Activated CD8-positive, alpha-beta memory T cell treated with anti-CD3 and anti-CD28 coated beads, Interleukin-2, amount 50 U/mL, for 48 hours (primary cell): ENCODE results near the gene MYH9.

Experiments used
- DNase-seq: peaks from one replicate; pipeline ENCODE4 v3.0.0-alpha.2; 2020

MYH9 gene

GRCh38 chr22:36344106-36344827 is 43.5 kb downstream of the MYH9 start:
- peak; percentile 83 for DNase-seq

DNA sequence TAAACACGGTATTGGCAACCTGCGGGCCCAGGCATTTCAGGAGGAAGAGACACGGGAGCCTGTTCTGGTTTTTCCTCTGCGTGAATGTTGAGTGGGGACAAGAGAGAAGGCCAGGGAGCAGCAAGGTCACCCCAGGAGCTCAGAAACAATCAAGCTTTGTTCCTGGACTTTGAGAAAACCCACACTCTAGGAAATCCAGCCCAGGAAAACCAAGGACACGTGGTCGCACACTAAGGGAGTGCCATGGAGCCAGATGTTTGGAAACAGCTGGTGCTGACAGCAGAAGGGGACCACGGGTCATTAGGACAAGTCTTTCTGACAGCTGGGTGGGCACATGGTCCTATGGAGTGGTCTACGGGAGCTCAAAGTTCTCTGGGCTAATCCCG is 44.1 kb downstream of the MYH9 start:
- DNase-seq: no peak

- DNase-seq: no peak
These were observed 44.6 kb downstream of the MYH9 start for GRCh38 chr22:36343070-36343719.

DNA sequence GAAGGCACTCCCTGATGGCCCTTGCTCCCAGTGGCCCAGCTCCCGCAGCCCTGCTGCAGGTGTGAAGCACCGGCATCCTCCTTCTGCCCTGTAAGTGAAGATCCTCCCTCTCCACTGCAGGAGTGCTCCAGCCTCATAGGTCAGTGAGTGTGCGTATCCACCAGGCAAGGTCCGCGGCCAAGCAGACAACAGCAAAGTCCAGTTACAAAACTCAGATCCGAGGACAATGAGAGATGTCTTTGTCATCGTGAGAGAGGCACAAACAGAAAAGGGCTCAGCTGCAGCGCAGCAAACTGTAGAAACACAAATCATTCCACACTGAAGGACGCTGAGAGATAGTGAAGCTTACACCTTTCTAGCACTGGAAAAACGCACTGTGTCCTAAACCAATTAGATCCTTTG is 46.1 kb downstream of the MYH9 start:
- DNase-seq: no peak

- no peak for DNase-seq
These were observed 47.1 kb downstream of the MYH9 start for GRCh38 chr22:36340621-36341020.

DNA sequence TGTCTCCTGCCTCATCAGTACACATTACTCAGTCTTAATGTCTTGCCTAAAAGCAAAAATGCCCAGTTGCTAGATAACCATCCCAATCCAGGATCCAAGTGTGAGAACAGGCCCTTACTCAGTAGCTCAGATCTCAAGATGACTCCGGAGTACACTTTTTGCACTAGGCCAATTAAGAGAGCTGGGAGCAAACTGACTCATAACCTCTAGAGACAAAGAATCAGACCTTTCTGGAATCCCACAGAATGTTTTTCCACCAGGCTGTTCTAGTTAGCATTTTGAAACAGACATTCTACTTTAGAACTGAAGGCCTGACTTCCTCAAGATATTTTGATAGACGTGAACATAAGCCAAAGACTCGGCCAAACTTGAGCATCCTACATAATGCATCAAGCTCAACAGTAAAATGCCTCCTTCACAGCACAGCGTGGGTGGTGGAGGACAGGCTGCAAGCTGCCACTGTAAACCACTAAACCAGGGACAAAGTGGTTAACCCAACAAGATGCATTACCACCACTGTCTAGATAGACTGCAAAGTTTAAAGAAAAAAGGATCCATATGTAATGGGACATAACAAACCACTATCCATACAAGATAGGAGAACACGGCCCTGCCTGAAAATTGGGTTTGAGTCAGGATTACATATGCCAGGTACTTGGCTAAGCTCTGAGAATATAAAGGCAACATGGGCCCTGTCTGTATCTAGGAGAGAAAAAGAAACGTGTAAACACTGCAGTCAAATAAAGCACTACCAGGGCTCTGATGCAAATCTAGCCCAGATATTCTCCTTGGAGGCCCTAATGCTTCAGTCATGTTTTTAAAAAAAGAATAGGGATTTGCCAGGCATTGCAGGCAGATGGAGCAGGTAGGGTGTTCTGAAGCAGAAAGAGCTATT is 48.3 kb downstream of the MYH9 start:
- no peak for DNase-seq

- DNase-seq: no peak
These were observed 50.2 kb downstream of the MYH9 start for GRCh38 chr22:36337365-36338130.

GRCh38 chr22:36336246-36337182 is 51.3 kb downstream of the MYH9 start:
- peak; percentile 56 for DNase-seq

DNA sequence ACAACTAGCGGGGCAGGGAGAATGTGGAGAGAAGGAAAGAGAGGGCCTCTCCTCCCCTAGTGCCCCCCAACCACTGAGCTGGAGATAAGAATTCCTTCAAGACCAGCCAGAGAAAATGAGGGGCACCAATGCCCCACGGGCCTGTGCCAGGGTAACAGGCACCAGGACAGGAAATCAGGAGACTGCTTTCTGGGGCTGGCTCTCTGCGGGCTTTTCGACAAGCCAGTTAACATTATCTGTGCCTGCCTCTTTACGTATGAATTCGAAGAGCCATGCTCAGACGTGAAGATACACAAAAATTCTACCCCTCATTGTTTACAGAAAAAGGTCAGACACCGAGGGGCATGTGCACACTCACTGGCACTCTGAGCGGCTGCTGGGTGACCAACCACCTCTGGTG is 52.1 kb downstream of the MYH9 start:
- DNase-seq: no peak

DNA sequence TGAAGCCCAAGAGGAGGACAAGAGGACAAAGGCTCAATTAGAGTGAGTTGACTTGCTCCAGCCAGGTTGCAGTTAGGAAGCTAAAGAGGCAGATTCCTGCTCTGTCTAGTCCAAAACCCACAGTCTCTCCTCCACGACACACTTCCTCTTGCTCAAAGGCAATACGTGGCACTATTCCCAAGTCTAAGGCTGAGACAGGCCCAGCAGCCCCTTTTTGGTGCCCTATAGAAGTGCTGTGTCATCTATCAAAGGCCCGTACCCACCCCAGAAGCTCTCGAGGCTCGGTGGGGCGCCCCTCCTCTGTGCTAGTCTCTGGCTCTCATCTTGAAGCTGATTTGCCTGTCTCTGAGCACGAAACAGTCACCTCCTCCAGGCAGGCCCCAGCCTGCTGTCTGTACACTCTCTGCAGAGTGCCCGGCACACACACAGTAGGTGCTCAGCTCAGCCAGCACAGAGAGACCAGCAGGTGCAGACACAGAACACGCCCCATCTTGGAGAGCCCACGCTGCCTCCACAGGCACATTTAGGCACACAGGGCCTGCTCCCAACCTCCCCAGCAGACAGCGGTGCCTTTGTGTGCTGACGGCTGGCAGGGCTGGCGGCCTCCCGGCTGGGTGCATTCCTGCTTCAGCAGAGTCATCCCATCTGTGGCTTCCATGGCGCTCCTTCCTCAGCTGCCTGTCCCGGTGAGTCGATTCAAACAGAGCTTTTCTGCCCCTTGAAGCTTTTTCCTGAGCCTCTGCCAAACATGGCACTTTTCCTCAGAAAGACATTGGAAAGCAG is 52.8 kb downstream of the MYH9 start:
- DNase-seq: no peak

DNA sequence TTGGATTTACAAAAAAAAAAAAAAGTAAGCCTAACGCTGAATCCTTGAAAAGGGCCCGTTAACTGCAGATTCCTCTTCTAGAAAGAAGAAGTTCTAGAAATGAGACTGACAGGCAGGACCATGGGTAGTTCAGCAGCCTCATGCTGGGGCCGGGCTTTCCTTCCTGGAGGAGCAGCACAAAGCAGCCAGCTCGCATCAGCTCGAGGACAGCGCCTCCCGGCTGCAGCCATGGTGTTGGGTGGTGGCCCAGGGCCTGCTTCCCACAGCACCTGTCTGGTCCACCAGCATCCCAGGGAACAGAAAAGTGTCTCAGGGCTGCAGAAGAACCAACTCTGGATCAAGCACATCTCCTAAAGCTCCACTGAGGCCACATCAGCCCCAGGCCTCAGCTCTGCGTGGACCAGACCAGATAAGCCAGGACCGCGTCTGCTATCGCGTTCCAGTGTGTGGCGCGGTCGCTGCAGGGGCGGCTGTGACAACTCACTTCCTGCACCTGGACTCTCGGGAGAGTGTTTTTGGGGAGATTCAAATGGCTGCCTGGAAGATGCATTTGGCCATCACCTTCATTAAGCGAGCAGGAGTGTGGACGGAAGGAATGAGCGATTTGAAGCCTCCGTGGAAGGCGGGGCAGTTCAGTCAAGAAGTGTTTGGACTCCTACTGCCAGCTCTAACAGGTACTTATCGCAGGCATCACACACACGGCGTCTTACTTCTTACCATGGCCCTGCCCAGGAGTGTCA is 53.5 kb downstream of the MYH9 start:
- peak; percentile 74 for DNase-seq

GRCh38 chr22:36333644-36334043 is 54.1 kb downstream of the MYH9 start:
- DNase-seq: no peak

DNA sequence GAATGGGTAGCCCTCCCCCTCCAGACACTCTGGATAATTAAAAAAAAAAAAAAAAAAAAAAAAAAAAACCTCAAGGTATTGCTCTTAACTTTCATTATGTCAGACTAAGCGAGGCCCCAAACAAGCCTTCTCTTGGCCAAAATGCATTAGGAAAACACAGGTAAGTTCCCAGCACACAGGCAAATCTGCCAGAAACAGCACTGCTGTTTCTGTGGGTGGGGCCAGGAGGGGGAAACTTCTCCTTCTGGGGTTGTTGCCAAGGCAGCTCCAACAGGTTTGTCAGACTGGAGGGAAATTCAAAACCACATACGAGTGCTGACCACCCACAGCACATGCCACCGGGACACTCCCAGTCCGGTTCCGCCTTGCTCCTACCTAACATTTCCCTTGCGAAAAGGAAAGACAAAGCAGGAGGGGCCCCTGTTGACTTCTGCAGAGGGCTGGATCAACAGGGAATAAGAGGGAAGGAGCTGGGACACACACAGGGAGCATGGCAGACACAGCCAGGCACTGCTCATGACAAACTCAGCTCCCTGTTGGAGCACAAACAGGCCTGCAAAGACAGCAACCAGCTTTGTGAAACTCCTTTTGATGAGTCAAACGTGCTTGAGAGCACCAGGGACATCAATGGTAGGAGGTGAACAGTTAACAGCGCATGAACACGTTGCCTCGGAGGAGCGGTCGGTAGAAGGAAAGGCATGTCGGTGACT is 55.0 kb downstream of the MYH9 start:
- DNase-seq: peak; percentile 79

GRCh38 chr22:36331912-36332622 is 55.7 kb downstream of the MYH9 start:
- peak; percentile 80 for DNase-seq

DNA sequence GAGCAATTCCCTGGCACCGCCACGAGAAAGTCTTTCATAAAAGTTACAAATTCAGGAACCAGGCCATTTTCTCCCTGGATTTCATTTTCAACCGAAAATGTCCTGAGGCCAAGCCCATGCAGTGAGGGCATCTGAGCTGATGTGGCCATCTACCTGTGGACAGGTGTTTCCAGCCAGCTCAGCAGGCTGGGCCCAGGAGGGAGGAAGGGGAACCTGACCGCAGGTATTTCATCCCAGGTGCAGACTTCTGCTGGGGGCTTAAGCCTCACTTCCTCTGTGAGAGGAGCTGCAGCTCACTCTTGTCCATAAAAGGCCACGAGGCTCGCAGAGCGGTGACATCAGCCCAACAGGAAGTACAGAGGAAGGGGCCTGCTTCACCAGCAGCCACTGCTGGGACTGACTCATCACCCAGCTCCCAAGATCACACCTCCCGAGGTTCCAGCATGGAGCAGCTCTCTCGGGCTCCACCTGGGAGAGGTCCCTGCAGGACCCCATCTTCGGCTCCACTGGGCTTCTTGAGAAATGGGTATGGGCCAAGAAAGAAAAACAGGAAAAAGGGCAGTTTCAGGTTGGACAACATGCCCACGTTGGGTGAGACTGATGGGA is 56.4 kb downstream of the MYH9 start:
- peak; percentile 86 for DNase-seq

- no peak for DNase-seq
These were observed 57.0 kb downstream of the MYH9 start for GRCh38 chr22:36330655-36331305.

- no peak for DNase-seq
These were observed 57.6 kb downstream of the MYH9 start for GRCh38 chr22:36330127-36330526.
